ENCODE results near the gene MMP24.

MMP24 gene

GRCh38 chr20:35290887-35291417 lies 64.5 kb downstream of the MMP24 start:
- no peak overlapping the region for H3K9ac ChIP-seq (ENCODE audit: insufficient read length)
- H3K4me3 ChIP-seq, result no peak overlapping the region
- H3K36me3 ChIP-seq (ENCODE audit: insufficient read depth, low read length), result no peaks in the 10 kb centered on the region
- DNase-seq (ENCODE audit: low read depth, low spot score), result no peak
- no peak overlapping the region for H3K27ac ChIP-seq
- TF ChIP-seq EZH2 (IDR thresholded peaks at IDR 0.05) (no peak), FOXP2 (optimal IDR thresholded peaks at IDR 0.05; ENCODE audit: control extremely low read depth, extremely low read length, insufficient read depth) (no peak), POLR2AphosphoS5 (IDR thresholded peaks at IDR 0.05; ENCODE audit: borderline replicate concordance, low read depth, low read length) (no peak)
- H3K9me3 ChIP-seq (ENCODE audit: low read depth, low read length), result no peaks in the 10 kb centered on the region

DNA sequence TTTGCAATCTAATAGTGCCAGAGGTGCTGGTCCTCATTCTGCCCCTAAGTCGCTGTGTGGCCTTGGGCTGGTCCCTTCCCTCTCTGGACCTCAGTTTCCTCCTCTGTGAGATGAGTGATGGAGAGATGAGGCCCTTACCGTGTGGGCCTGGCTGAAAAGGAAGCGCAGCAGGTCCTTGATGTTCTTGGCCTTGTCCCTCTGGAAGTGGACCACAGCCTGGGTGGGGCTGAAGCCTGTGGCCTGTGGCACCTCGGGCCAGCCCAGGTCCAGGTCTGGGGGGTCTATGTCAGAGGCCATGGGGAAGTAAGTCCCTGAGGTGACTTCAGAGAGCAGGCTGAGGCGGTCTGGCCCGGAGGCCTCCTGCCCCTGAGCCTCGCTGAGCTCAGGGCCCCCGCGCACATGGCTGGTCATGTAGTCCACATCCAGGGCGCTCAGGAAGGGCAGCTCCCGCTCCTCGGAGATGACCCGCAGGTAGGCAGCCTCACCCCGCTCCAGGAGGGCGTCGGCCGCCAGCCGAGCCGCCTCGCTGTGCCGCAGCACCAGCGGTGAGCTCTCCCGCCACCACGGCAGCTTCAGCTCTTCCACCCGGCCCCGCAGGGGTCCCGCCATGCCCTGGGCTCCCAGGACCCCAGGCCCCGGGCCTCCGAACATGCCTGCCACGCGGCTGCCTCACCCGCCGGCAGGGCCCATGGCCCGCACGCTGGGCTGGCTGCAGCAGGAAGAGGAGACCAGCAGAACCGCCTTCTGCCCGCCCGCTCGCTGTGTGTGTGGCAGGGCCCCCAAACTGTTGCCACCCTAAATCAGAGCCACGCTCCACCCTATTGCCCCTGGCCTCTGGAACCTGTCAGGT lies 65.4 kb downstream of the MMP24 start, which contains the start of gene FAM83C:
FAM83C (minus strand) TSS at position 772 of the 850 bp plus-strand sequence; CDS start at position 651, 121 bp downstream.
- no peaks in the 10 kb centered on the region for H3K36me3 ChIP-seq (ENCODE audit: insufficient read depth, low read length)
- no peak for DNase-seq (ENCODE audit: low read depth, low spot score)
- TF ChIP-seq EZH2 (IDR thresholded peaks at IDR 0.05), result no peak
- no peak within 1 kb of the TSS for H3K4me3 ChIP-seq
- H3K27ac ChIP-seq, result no peak within 1 kb of the TSS
- H3K9me3 ChIP-seq (ENCODE audit: low read depth, low read length), result no peaks in the 10 kb centered on the region
- H3K9ac ChIP-seq (ENCODE audit: insufficient read length), result no peak within 1 kb of the TSS

DNA sequence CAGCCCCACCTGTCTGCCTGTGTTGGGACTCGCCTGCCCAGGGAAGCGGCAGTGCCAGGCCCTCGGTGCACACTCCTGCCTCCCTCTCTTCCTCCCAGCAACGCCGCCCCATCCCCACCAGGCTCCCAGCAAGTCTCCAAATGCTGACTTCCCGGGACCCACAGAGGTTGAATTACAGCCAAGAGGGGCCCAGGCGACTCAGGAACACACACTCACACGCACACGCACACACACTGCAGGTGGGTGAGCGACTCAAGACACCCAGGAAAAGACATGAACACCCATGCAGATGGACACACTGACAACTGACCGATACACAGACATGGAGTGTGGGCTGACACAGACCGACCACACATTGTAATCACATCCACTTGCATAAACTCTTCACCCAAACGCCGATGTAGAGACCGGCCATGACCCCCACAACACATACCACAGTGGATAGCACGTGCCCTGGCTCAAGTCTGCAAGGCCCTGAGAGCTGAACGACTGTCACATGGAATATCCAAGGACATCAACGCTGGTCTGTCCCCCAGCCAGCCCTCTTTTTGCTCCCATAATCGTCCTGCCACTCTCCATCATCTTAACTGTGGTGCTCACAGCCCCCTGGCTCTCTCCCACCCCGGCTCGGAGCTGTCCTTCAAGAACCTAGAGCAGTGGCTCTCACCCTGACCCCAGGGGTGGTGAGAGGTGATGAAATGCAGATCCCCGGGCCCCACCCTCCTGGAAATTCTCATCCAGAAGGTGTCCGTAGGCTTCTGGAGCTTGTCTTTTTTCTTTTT lies 66.2 kb downstream of the MMP24 start:
- Histone ChIP-seq H3K9ac (ENCODE audit: insufficient read length) (no peak overlapping the region), H3K9me3 (ENCODE audit: low read depth, low read length) (no peaks in the 10 kb centered on the region), H3K4me3 (no peak overlapping the region), H3K36me3 (ENCODE audit: insufficient read depth, low read length) (no peaks in the 10 kb centered on the region), H3K27ac (no peak overlapping the region)
- TF ChIP-seq FOXP2 (optimal IDR thresholded peaks at IDR 0.05; ENCODE audit: control extremely low read depth, extremely low read length, insufficient read depth) (no peak), POLR2AphosphoS5 (IDR thresholded peaks at IDR 0.05; ENCODE audit: borderline replicate concordance, low read depth, low read length) (no peak)
- DNase-seq (ENCODE audit: low read depth, low spot score), result no peak

- no peak for DNase-seq (ENCODE audit: low read depth, low spot score)
- H3K9me3 ChIP-seq (ENCODE audit: low read depth, low read length), result no peaks in the 10 kb centered on the region
- no peak overlapping the region for H3K9ac ChIP-seq (ENCODE audit: insufficient read length)
- no peak overlapping the region for H3K4me3 ChIP-seq
- no peak overlapping the region for H3K27ac ChIP-seq
- TF ChIP-seq POLR2AphosphoS5 (IDR thresholded peaks at IDR 0.05; ENCODE audit: borderline replicate concordance, low read depth, low read length) (no peak), FOXP2 (optimal IDR thresholded peaks at IDR 0.05; ENCODE audit: control extremely low read depth, extremely low read length, insufficient read depth) (no peak), EZH2 (IDR thresholded peaks at IDR 0.05) (no peak)
- H3K36me3 ChIP-seq (ENCODE audit: insufficient read depth, low read length), result no peaks in the 10 kb centered on the region
Measured at GRCh38 chr20:35293303-35294292, 67.1 kb downstream of the MMP24 start.

DNA sequence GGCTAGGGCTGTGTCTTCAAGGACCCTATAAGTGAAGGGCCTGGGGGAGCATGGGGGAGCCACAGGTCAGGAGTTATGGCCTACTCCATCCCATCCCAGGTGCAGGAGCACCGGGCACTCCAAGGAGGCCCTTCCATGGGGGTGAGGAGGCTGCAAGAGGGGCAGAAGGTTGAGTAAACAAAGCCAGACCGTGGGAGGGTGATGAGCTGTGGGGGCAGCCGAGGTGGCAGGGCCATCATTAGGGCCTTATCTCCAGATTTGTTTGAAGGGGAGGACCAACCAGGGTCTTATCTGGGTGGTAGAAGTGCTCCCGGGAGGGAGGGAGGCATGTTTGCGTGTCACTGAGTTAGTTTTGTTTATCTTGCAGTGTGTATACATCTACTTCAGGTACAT lies 67.8 kb downstream of the MMP24 start:
- Histone ChIP-seq H3K27ac (no peak overlapping the region), H3K36me3 (ENCODE audit: insufficient read depth, low read length) (no peaks in the 10 kb centered on the region), H3K9ac (ENCODE audit: insufficient read length) (no peak overlapping the region), H3K4me3 (no peak overlapping the region), H3K9me3 (ENCODE audit: low read depth, low read length) (no peaks in the 10 kb centered on the region)
- TF ChIP-seq EZH2 (IDR thresholded peaks at IDR 0.05) (no peak), POLR2AphosphoS5 (IDR thresholded peaks at IDR 0.05; ENCODE audit: borderline replicate concordance, low read depth, low read length) (no peak), FOXP2 (optimal IDR thresholded peaks at IDR 0.05; ENCODE audit: control extremely low read depth, extremely low read length, insufficient read depth) (no peak)
- DNase-seq (ENCODE audit: low read depth, low spot score), result no peak

DNA sequence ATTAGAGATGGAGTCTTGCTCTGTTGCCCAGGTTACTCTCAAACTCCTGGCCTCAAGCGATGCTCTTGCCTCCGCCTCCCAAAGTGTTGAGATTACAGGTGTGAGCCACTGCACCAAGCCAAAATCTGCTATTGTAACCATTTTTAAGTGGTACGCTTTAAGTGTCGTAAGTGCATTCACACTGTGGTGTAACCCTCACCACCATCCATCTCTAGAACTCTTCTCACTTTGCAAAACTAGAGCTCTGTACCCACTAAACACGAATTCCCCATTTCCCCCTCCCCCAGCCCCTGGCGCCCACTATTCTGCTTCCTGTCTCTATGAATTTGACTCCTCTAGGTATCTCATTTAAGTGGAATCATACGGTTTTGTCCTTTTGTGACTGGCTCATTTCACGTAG lies 68.6 kb downstream of the MMP24 start:
- no peaks in the 10 kb centered on the region for H3K9me3 ChIP-seq (ENCODE audit: low read depth, low read length)

GRCh38 chr20:35295674-35296073 lies 69.2 kb downstream of the MMP24 start:
- no peak for DNase-seq (ENCODE audit: low read depth, low spot score)
- H3K27ac ChIP-seq, result no peak overlapping the region
- TF ChIP-seq POLR2AphosphoS5 (IDR thresholded peaks at IDR 0.05; ENCODE audit: borderline replicate concordance, low read depth, low read length) (no peak), FOXP2 (optimal IDR thresholded peaks at IDR 0.05; ENCODE audit: control extremely low read depth, extremely low read length, insufficient read depth) (no peak), EZH2 (IDR thresholded peaks at IDR 0.05) (no peak)

More for the DNA sequence above, 68.6 kb downstream of the MMP24 start:
- no peak for TF ChIP-seq FOXP2 (optimal IDR thresholded peaks at IDR 0.05; ENCODE audit: control extremely low read depth, extremely low read length, insufficient read depth)
- no peak for TF ChIP-seq EZH2 (IDR thresholded peaks at IDR 0.05)
- TF ChIP-seq POLR2AphosphoS5 (IDR thresholded peaks at IDR 0.05; ENCODE audit: borderline replicate concordance, low read depth, low read length), result no peak
- no peak overlapping the region for H3K4me3 ChIP-seq
- H3K36me3 ChIP-seq (ENCODE audit: insufficient read depth, low read length), result no peaks in the 10 kb centered on the region
- no peak for DNase-seq (ENCODE audit: low read depth, low spot score)
- H3K27ac ChIP-seq, result no peak overlapping the region
- no peak overlapping the region for H3K9ac ChIP-seq (ENCODE audit: insufficient read length)

More at GRCh38 chr20:35295674-35296073, 69.2 kb downstream of the MMP24 start:
- Histone ChIP-seq H3K36me3 (ENCODE audit: insufficient read depth, low read length) (no peaks in the 10 kb centered on the region), H3K9ac (ENCODE audit: insufficient read length) (no peak overlapping the region), H3K9me3 (ENCODE audit: low read depth, low read length) (no peaks in the 10 kb centered on the region), H3K4me3 (no peak overlapping the region)
